ENCODE measurements around the gene SUPT3H.
"Not testable (repeated sequence)": the region's sequence is repeated elsewhere in the genome, so short reads cannot be mapped to it uniquely, and the experiment has no call there.

Gene SUPT3H

GRCh38 chr6:45154679-45155078, 223.1 kb downstream of the SUPT3H start:
- DNase-seq: no peak
- in situ Hi-C loops (cut with MboI; ENCODE audit: low pct_unique_long_range_greater_than_20kb, low sequenced_read_pairs): no loop called here

- in situ Hi-C loops (cut with MboI; ENCODE audit: low pct_unique_long_range_greater_than_20kb, low sequenced_read_pairs): no loop called here
- DNase-seq: no peak
Observed at GRCh38 chr6:45148711-45149341, 228.9 kb downstream of the SUPT3H start.

- DNase-seq: no peak
- in situ Hi-C loops (cut with MboI; ENCODE audit: low pct_unique_long_range_greater_than_20kb, low sequenced_read_pairs): no loop called here
Observed at GRCh38 chr6:45148278-45148677, 229.5 kb downstream of the SUPT3H start.

GRCh38 chr6:45145658-45146057, 232.1 kb downstream of the SUPT3H start:
- in situ Hi-C loops (cut with MboI; ENCODE audit: low pct_unique_long_range_greater_than_20kb, low sequenced_read_pairs); DNase-seq: not testable (repeated sequence)

- no peak for DNase-seq
- in situ Hi-C loops (cut with MboI; ENCODE audit: low pct_unique_long_range_greater_than_20kb, low sequenced_read_pairs): no loop called here
Observed at GRCh38 chr6:45138765-45139164, 239.0 kb downstream of the SUPT3H start.

- in situ Hi-C loops (cut with MboI; ENCODE audit: low pct_unique_long_range_greater_than_20kb, low sequenced_read_pairs): no loop called here
- DNase-seq: no peak
Observed at GRCh38 chr6:45136495-45136894, 241.2 kb downstream of the SUPT3H start.

- in situ Hi-C loops (cut with MboI; ENCODE audit: low pct_unique_long_range_greater_than_20kb, low sequenced_read_pairs): no loop called here
- DNase-seq: no peak
Observed at GRCh38 chr6:45132658-45133294, 245.0 kb downstream of the SUPT3H start.

GRCh38 chr6:45132059-45132458, 245.7 kb downstream of the SUPT3H start:
- no peak for DNase-seq
- in situ Hi-C loops (cut with MboI; ENCODE audit: low pct_unique_long_range_greater_than_20kb, low sequenced_read_pairs): no loop called here

- in situ Hi-C loops (cut with MboI; ENCODE audit: low pct_unique_long_range_greater_than_20kb, low sequenced_read_pairs): no loop called here
- DNase-seq: no peak
Observed at GRCh38 chr6:45129051-45129450, 248.7 kb downstream of the SUPT3H start.

GRCh38 chr6:45127185-45127584, 250.5 kb downstream of the SUPT3H start:
- DNase-seq: no peak
- in situ Hi-C loops (cut with MboI; ENCODE audit: low pct_unique_long_range_greater_than_20kb, low sequenced_read_pairs): no loop called here

GRCh38 chr6:45126033-45126432, 251.7 kb downstream of the SUPT3H start:
- DNase-seq: no peak
- in situ Hi-C loops (cut with MboI; ENCODE audit: low pct_unique_long_range_greater_than_20kb, low sequenced_read_pairs): no loop called here

GRCh38 chr6:45123023-45123422, 254.7 kb downstream of the SUPT3H start:
- in situ Hi-C loops (cut with MboI; ENCODE audit: low pct_unique_long_range_greater_than_20kb, low sequenced_read_pairs): no loop called here
- DNase-seq: no peak

GRCh38 chr6:45118754-45119153, 259.0 kb downstream of the SUPT3H start:
- no peak for DNase-seq
- in situ Hi-C loops (cut with MboI; ENCODE audit: low pct_unique_long_range_greater_than_20kb, low sequenced_read_pairs): no loop called here

- no peak for DNase-seq
- in situ Hi-C loops (cut with MboI; ENCODE audit: low pct_unique_long_range_greater_than_20kb, low sequenced_read_pairs): no loop called here
Observed at GRCh38 chr6:45116714-45117410, 260.9 kb downstream of the SUPT3H start.

- no peak for DNase-seq
- in situ Hi-C loops (cut with MboI; ENCODE audit: low pct_unique_long_range_greater_than_20kb, low sequenced_read_pairs): no loop called here
Observed at GRCh38 chr6:45115696-45116095, 262.0 kb downstream of the SUPT3H start.

- in situ Hi-C loops (cut with MboI; ENCODE audit: low pct_unique_long_range_greater_than_20kb, low sequenced_read_pairs): no loop called here
- no peak for DNase-seq
Observed at GRCh38 chr6:45112711-45113110, 265.0 kb downstream of the SUPT3H start.

- in situ Hi-C loops (cut with MboI; ENCODE audit: low pct_unique_long_range_greater_than_20kb, low sequenced_read_pairs): no loop called here
- no peak for DNase-seq
Observed at GRCh38 chr6:45109551-45109950, 268.2 kb downstream of the SUPT3H start.

- DNase-seq: no peak
Observed at GRCh38 chr6:45105170-45105820, 272.4 kb downstream of the SUPT3H start.

GRCh38 chr6:45104429-45104828, 273.3 kb downstream of the SUPT3H start:
- in situ Hi-C loops (cut with MboI; ENCODE audit: low pct_unique_long_range_greater_than_20kb, low sequenced_read_pairs): no loop called here

More at GRCh38 chr6:45105170-45105820, 272.4 kb downstream of the SUPT3H start:
- in situ Hi-C loops (cut with MboI; ENCODE audit: low pct_unique_long_range_greater_than_20kb, low sequenced_read_pairs): no loop called here

GRCh38 chr6:45098256-45098655, 279.5 kb downstream of the SUPT3H start:
- in situ Hi-C loops (cut with MboI; ENCODE audit: low pct_unique_long_range_greater_than_20kb, low sequenced_read_pairs): no loop called here
- DNase-seq: no peak

More at GRCh38 chr6:45104429-45104828, 273.3 kb downstream of the SUPT3H start:
- no peak for DNase-seq
